GM12872 (cell line): ENCODE measurements around the gene DDX4.

Experiments used
- TF ChIP-seq, protein P1 (sequence below): IDR thresholded peaks from 3 replicates; pipeline ENCODE4 v1.5.1; 2011; ENCODE audit warnings: low read depth, mild to moderate bottlenecking, low read length, moderate library complexity; ENCODE audit not compliant: insufficient read depth

The DDX4 gene

DNA sequence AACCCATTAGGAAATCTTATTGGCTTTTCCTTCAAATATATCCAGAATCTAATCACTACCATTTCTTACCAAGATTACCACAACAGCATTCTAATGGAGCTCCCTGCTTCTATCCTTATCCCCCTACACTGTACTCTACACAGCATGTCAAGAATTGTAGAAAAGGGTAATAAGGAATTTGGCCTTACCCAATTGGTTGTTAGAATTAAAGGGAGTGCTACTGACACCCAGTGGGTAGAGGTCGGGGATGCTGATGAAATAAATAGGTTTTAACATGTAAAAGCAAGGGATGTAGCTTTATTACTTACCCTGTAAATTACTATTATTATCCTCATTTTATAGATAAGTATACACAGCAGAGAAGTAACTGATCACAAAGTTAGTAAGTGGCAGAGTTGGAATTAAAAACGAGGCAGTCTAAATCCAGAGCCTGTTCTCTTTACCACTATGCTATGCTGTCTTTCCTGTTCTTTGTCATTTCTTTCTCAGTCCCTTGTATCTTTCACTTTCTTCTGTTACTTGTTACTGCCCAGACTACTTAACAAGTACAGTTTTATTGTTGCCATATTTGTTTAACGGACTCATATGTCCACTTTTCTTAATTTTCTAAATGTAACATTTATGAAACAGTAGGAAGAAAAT lies 36.3 kb upstream of the DDX4 start:
- TF ChIP-seq, protein P1, sequence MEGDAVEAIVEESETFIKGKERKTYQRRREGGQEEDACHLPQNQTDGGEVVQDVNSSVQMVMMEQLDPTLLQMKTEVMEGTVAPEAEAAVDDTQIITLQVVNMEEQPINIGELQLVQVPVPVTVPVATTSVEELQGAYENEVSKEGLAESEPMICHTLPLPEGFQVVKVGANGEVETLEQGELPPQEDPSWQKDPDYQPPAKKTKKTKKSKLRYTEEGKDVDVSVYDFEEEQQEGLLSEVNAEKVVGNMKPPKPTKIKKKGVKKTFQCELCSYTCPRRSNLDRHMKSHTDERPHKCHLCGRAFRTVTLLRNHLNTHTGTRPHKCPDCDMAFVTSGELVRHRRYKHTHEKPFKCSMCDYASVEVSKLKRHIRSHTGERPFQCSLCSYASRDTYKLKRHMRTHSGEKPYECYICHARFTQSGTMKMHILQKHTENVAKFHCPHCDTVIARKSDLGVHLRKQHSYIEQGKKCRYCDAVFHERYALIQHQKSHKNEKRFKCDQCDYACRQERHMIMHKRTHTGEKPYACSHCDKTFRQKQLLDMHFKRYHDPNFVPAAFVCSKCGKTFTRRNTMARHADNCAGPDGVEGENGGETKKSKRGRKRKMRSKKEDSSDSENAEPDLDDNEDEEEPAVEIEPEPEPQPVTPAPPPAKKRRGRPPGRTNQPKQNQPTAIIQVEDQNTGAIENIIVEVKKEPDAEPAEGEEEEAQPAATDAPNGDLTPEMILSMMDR, result no peak

DNA sequence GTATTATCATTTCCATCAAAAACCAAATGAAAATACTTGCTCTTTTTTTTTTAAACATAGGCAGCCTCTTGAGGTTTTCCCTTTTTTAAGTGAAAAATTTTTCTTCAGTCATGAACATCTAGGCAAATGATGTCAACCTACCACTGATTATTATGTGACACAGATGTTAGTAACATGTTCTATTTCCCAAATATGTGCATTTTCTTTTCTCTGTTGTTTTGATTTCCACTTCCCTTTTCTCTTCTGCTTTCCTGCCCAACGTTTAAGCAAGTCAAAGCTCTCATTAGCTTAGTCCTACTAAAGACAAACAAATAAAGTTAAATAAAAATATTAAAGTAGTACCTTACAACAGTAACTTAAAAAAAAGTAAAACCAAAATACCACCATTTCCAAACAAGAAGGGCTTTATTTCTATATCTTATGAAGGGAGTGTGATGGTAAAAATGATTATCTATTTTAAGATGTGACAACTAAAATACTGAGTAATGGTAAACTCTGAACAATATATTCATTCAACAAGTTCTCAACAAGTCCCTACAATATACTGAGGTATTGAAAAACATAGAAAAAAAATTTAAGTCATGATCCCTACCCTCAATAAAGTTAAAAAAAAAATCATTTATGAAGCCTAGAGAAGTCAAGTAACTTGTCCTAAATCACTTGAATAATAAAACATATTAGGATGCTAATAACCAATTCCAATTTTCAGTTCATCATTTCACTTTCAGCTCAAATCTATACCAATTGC lies 35.1 kb upstream of the DDX4 start:
- TF ChIP-seq, protein P1, result no peak

DNA sequence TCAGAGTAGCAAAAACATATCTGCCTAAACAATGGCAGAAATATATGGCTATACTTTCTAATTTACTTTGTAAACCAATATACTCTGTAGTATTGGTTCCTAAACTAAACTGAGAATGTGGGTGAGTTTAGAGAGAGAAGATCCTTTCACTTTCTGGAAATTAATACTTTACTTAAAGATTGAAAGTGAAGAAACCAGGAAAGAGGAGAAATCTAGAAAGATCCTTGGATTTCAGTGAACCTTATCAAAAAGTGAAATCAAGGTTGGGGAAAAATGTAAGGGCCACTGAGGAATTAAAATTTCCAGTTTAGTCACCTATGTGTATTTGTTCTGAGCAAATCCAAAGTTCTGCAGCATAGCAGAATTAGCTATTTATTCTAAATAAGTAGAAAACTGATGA lies 31.6 kb upstream of the DDX4 start:
- TF ChIP-seq, protein P1, result no peak

DNA sequence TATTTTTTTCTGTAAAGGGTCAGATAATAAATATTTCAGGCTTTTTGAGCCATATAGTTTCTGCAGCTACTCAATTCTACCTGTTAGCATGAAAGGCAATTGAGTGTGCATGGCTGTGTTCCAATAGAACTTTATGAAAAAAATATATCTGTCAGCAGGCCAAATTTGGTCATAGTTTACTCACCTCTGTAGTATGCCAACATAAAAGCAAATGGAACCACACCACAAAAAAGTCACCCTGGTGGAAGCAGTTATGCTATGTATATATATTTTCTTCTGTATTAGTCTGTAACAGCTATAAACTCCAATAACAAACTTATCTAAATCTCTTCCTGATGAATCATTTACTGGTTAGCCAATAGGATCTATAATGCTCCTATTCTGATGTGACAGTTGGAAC lies 29.1 kb upstream of the DDX4 start:
- TF ChIP-seq, protein P1, result no peak

DNA sequence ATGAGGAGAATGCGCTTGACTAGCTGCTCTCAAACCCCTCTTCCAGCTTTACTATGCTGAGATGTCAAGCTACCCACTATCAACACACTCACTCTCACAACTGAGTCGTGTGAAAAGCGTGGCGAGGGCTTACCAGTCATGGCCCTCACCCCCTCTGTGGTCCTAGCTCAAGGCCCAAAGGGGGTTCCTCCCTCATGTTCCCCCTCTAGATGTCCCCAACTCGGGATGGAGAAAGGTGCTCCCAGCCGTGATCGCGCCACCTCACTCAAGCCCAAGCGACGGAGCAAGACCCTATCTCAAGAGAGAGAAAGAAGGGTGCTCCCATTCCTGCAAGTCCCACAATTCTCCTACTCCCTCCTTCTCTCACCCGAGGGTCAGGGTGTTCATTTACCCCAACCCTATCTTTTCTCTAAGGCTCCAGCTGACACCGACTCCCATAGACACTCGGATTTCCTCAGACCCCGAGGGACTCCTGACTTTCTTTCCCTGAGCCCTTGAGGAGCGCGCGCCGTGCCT lies 26.3 kb upstream of the DDX4 start:
- TF ChIP-seq, protein P1, result no peak

DNA sequence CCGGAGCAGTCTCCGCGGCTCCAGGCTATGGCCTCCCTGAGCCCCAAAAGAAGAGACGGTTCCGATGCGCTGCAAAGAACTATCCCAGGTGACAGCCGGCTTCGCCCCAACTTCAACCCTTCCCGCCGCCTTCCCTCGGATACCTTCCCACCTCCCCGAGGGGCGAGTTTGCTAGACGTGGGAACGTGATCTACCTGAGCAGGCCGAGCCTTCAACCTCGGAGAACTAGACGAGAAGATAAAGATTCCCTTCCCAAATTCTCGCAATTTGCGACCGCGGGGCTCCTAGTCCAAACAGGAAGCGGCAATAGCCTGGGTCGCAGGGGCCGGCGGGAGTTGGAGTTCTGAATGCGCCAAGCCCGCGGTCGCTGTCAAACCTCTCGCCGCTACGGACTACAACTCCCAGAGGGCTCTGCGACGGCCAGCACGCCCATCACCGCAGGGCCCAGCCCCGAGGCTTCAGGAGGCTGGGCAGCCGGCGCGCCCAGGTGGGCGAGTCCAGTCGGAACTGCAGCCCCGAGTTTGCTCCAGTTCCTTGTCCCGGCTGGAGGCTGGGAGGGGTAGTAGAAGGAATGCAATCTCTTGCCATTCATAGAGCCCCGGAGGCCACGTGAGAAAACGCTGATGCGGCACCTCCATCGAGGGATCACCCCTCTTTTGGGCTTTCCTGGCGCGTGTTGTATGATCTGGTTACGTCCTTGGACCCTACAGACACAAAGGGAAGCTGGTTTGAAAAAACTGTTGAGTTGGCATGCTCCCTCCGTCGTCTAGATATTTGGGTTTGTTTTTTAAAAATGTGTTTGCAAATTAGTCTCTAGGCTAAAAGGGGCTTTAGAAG lies 25.6 kb upstream of the DDX4 start, which contains the start of gene SLC38A9:
SLC38A9 (minus strand) TSS at position 302 of the 837 bp plus-strand sequence. CDS start 14,366 bp downstream, outside the sequence.
- TF ChIP-seq, protein P1, result no peak

DNA sequence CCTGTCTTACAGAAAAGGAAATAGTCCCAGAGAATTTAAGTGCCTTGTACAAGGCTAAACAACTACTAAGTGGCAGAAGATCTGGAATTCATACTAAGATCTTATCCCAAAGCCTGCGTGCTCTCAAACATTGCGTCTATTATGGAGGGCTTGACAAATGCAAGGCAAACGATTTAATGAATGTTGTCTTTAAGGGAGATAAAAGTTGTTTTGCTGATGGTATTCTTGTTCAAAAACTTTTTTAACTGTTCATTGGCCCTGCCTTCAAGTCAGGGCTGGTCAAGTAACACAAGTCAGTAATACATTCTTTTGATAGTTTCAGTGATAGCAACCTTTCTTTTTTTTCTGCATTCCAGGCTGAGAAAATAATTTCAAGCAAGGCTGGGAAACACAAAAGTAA lies 24.0 kb upstream of the DDX4 start:
- TF ChIP-seq, protein P1, result no peak
